ENCODE data around the gene CENPB.

CENPB gene

DNA sequence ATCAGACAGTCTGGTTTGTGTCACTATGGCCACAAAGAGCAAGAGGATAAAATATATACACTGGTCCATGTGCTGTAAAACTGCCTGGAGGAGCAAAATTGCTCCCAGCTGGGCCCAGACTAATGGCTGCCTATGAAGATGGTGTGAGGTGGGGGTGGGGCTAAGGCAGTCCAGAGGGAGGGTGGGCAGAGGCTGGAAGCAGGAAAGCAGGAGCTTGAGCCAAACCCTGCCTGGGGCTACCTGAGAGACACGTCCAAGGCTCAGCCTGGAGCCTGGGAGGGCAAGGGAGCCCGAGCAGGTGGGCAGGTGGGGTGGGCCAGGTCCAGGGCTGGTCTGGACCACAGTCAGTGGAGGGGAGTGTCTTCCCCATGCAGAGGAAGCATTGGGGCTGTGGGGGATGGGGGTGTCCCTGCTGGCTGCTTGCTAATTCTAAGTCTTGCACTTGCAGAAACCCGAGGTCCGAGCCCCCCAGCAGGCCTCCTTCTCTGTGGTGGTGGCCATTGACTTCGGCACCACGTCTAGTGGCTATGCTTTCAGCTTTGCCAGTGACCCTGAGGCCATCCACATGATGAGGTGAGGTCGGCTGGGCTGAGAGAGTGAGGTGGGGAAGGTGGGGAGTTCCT lies 44.6 kb downstream of the CENPB start:
- H3K27me3 ChIP-seq: no peaks in the 10 kb centered on the region
- no peaks in the 10 kb centered on the region for H3K36me3 ChIP-seq
- peaks cover 2% of the 10 kb centered on the region; the same call in 1 of the 2 replicates for H3K4me1 ChIP-seq
- H3K9me3 ChIP-seq: no peaks in the 10 kb centered on the region
- no peak overlapping the region for H3K4me3 ChIP-seq (ENCODE audit: low read depth, low read length)
- TF ChIP-seq CTCF (IDR thresholded peaks at IDR 0.05; ENCODE audit: low read depth, low read length): no peak
- no peak for DNase-seq

GRCh38 chr20:3740615-3741301 lies 45.8 kb downstream of the CENPB start:
- Histone ChIP-seq H3K4me1 (peaks cover 2% of the 10 kb centered on the region; the same call in 1 of the 2 replicates), H3K36me3 (no peaks in the 10 kb centered on the region), H3K27me3 (no peaks in the 10 kb centered on the region), H3K9me3 (no peaks in the 10 kb centered on the region), H3K4me3 (ENCODE audit: low read depth, low read length) (no peak overlapping the region)
- TF ChIP-seq CTCF (IDR thresholded peaks at IDR 0.05; ENCODE audit: low read depth, low read length): no peak
- no peak for DNase-seq

DNA sequence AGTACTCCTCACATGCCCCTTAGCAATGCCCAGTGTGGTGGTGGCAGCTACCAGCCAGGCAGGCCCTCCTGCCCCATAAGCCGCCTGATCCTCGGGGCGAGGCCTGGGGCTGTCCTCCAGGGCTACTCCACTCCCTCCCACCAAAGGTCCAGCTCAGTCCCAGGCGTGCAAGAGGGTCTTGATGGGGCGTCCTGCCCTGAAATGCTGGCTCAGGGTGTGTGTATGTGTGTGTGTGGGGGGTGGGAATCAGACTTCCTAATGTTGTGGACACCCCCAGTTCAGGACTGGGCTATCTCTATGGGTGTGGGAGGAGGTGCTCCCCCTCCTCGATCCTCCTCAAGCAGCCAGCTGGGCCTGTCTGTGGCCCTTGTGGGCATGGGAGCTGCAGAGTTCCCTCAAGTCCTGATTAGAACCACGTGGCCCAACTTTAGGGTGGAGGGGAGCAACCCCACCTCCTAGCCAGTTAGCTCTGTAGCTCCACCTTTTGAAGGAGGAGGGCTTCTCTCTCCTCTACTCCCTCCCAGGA lies 46.6 kb downstream of the CENPB start:
- Histone ChIP-seq H3K36me3 (no peaks in the 10 kb centered on the region), H3K27me3 (no peaks in the 10 kb centered on the region), H3K4me3 (ENCODE audit: low read depth, low read length) (no peak overlapping the region), H3K4me1 (peaks cover 2% of the 10 kb centered on the region; the same call in 1 of the 2 replicates), H3K9me3 (no peaks in the 10 kb centered on the region)
- TF ChIP-seq CTCF (IDR thresholded peaks at IDR 0.05; ENCODE audit: low read depth, low read length): no peak
- DNase-seq: no peak

- TF ChIP-seq CTCF (IDR thresholded peaks at IDR 0.05; ENCODE audit: low read depth, low read length): no peak
- no peak overlapping the region for H3K4me3 ChIP-seq (ENCODE audit: low read depth, low read length)
- no peaks in the 10 kb centered on the region for H3K27me3 ChIP-seq
- H3K4me1 ChIP-seq: peaks cover 2% of the 10 kb centered on the region; the same call in 1 of the 2 replicates
- H3K36me3 ChIP-seq: no peaks in the 10 kb centered on the region
- H3K9me3 ChIP-seq: no peaks in the 10 kb centered on the region
- no peak for DNase-seq
Measured at GRCh38 chr20:3739054-3739925, 47.2 kb downstream of the CENPB start.

- peaks cover 2% of the 10 kb centered on the region; the same call in 1 of the 2 replicates for H3K4me1 ChIP-seq
- H3K27me3 ChIP-seq: no peaks in the 10 kb centered on the region
- no peak for TF ChIP-seq CTCF (IDR thresholded peaks at IDR 0.05; ENCODE audit: low read depth, low read length)
- no peak for DNase-seq
- no peaks in the 10 kb centered on the region for H3K36me3 ChIP-seq
- H3K9me3 ChIP-seq: no peaks in the 10 kb centered on the region
- no peak overlapping the region for H3K4me3 ChIP-seq (ENCODE audit: low read depth, low read length)
Measured at GRCh38 chr20:3738111-3739053, 48.2 kb downstream of the CENPB start.

All from BE2C (cell line).